ENCODE data around the gene KIAA1958. TPM values are rescaled to one million over a fixed set of nuclear protein-coding genes. Genes with fewer than 3 reads are reported as not detected.

KIAA1958 gene
- total RNA-seq, 1 donor from 2014 or later = 12.0 TPM

- no peak overlapping the region for H3K27ac ChIP-seq
- intact Hi-C loops (cut with DNase I) = no loop called here
Observed at GRCh38 chr9:112544477-112544876, 57.9 kb downstream of the KIAA1958 start.

DNA sequence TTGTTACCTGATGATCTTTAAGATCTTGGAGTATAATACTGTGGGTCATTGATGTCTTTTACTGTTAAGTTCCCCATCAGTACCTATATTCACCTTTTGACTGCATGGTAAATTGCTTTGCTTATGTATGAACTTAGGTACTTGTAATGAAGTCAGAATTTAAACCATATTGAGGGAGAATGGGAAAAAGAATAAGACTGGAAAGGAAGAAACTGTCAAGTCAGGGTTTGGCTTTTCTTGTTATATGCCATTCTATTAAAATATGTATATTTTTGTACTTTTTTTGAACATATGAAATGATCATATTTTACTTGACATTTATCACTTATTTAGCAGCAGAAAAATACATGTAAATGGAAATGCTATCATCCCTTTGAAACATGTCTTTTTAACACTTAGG lies 58.6 kb downstream of the KIAA1958 start:
- Histone ChIP-seq H3K9me3 (no peaks in the 10 kb centered on the region), H3K27me3 (no peaks in the 10 kb centered on the region), H3K4me3 (no peak overlapping the region), H3K36me3 (no peaks in the 10 kb centered on the region), H3K4me1 (peaks cover 25% of the 10 kb centered on the region), H3K27ac (no peak overlapping the region)
- no peak for DNase-seq (ENCODE audit: extremely low spot score in 2 of 2)
- TF ChIP-seq, protein P1, sequence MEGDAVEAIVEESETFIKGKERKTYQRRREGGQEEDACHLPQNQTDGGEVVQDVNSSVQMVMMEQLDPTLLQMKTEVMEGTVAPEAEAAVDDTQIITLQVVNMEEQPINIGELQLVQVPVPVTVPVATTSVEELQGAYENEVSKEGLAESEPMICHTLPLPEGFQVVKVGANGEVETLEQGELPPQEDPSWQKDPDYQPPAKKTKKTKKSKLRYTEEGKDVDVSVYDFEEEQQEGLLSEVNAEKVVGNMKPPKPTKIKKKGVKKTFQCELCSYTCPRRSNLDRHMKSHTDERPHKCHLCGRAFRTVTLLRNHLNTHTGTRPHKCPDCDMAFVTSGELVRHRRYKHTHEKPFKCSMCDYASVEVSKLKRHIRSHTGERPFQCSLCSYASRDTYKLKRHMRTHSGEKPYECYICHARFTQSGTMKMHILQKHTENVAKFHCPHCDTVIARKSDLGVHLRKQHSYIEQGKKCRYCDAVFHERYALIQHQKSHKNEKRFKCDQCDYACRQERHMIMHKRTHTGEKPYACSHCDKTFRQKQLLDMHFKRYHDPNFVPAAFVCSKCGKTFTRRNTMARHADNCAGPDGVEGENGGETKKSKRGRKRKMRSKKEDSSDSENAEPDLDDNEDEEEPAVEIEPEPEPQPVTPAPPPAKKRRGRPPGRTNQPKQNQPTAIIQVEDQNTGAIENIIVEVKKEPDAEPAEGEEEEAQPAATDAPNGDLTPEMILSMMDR (IDR thresholded peaks at IDR 0.05) = no peak
- no peak for TF ChIP-seq POLR2A (IDR thresholded peaks at IDR 0.05)
- TF ChIP-seq POLR2AphosphoS5 (IDR thresholded peaks at IDR 0.05; ENCODE audit: insufficient read depth in 1 of 2, low read depth in 1 of 2) = no peak
- intact Hi-C loops (cut with DNase I) = no loop called here

More at GRCh38 chr9:112544477-112544876, 57.9 kb downstream of the KIAA1958 start:
- H3K4me3 ChIP-seq = no peak overlapping the region
- no peak for DNase-seq (ENCODE audit: extremely low spot score in 2 of 2)
- H3K27me3 ChIP-seq = no peaks in the 10 kb centered on the region
- H3K36me3 ChIP-seq = no peaks in the 10 kb centered on the region
- no peaks in the 10 kb centered on the region for H3K9me3 ChIP-seq
- H3K4me1 ChIP-seq = peaks cover 25% of the 10 kb centered on the region
- TF ChIP-seq, protein P1 (IDR thresholded peaks at IDR 0.05) = no peak
- TF ChIP-seq POLR2A (IDR thresholded peaks at IDR 0.05) (no peak), POLR2AphosphoS5 (IDR thresholded peaks at IDR 0.05; ENCODE audit: insufficient read depth in 1 of 2, low read depth in 1 of 2) (no peak)

GRCh38 chr9:112546149-112547012 lies 59.8 kb downstream of the KIAA1958 start:
- no peaks in the 10 kb centered on the region for H3K27me3 ChIP-seq
- no peak overlapping the region for H3K4me3 ChIP-seq
- no peak for DNase-seq (ENCODE audit: extremely low spot score in 2 of 2)
- H3K4me1 ChIP-seq = peaks cover 24% of the 10 kb centered on the region
- no peaks in the 10 kb centered on the region for H3K9me3 ChIP-seq
- TF ChIP-seq, protein P1 (IDR thresholded peaks at IDR 0.05) = no peak
- intact Hi-C loops (cut with DNase I) = no loop called here
- no peak overlapping the region for H3K27ac ChIP-seq
- no peaks in the 10 kb centered on the region for H3K36me3 ChIP-seq

GRCh38 chr9:112548051-112548440 lies 61.4 kb downstream of the KIAA1958 start:
- Histone ChIP-seq H3K27ac (no peak overlapping the region), H3K9me3 (no peaks in the 10 kb centered on the region), H3K4me1 (peaks cover 23% of the 10 kb centered on the region), H3K4me3 (no peak overlapping the region), H3K27me3 (no peaks in the 10 kb centered on the region), H3K36me3 (no peaks in the 10 kb centered on the region)
- intact Hi-C loops (cut with DNase I) = no loop called here
- TF ChIP-seq, protein P1 (IDR thresholded peaks at IDR 0.05) = no peak
- TF ChIP-seq POLR2A (IDR thresholded peaks at IDR 0.05) (no peak), POLR2AphosphoS5 (IDR thresholded peaks at IDR 0.05; ENCODE audit: insufficient read depth in 1 of 2, low read depth in 1 of 2) (no peak)
- DNase-seq (ENCODE audit: extremely low spot score in 2 of 2) = no peak
